Endometrial microvascular endothelial cells (primary cell): ENCODE data around the gene RRP1. TPM values are rescaled to one million over a fixed set of nuclear protein-coding genes. Genes with fewer than 3 reads are reported as not detected.
"Not testable (repeated sequence)": the region's sequence is repeated elsewhere in the genome, so short reads cannot be mapped to it uniquely, and the experiment has no call there.

Source experiments
- in situ Hi-C: cut with HindIII; loops from 2 replicates; pipeline ENCODE4 v1.10.0; 2017; ENCODE audit warnings: low sequenced_read_pairs, low pct_unique_long_range_greater_than_20kb; ENCODE audit errors: inconsistent ontology term
- total RNA-seq: library from RNA; depleted of rRNA; stranded (reverse); fragments of >200 nt; gene quantifications from one replicate; pipeline ENCODE4 v1.2.3, GENCODE V29; 2015; ENCODE audit errors: inconsistent ontology term

The RRP1 gene
- total RNA-seq, 1 donor from 2014 or later = 61.6 TPM

DNA sequence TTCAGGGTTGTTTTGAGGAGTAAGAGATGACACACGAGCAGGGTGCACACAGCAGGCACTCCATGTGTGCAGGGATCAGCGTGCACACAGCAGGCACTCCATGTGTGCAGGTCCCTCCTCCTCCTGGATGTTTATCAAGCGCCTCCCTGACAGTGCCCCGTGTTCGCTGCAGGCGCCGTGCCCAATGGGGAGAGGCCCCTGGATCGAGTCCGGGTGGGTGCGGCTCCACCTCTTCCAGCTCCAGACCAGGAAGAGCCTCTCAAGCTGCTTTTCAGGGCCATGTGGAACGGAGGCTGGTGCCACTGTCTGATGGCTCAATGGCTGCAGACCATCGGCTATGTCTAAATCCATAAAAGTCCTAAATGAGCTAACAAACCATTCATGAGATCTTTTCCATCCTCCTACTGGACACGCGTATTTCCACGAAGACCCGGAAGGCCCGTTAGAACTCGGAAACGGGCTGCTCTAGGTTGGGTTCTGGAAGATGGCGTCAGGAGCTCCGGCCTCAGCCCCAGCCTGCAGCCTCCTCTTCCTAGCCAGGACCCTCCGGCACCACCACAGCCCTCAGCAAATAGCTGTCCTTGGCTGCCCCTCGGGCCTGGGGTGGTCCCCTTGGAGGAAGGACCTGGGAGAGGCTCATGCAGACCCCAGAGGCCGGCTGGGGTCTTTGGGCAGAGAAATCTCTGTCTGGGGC is 36.0 kb downstream of the RRP1 start:
- in situ Hi-C loops = no loop called here

DNA sequence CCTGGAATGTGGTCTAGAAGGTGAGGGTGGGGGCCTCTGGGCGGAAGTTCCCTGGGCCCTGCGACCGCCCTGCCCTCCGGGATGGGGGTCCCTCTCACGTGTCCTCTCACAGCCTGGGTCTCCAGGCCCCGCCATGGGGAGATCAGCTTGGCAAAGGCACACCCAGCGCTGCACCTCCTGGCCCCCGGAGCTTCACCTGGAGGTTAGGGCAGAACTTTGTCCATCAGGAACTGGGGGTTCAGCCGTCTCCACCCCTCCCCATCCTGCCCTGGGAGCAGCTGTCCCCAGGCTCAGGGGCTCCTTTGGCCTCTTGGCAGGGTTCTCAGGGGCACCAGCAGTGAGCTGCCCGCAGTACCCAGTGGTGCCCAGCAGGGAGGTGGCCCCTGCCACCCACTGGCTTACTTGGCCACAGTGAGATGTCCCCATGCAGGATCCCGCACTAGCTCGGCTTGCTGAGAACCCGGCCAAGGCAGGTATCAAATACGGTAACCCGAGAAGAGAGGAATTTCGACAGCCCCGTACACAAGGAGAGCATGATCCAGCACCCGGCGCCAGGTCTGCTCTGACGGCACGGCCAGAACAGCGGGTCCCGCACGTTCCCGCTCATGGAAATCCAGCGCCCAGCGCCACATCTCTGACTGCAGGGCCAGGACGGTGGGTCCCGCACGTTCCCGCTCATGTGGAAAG is 36.7 kb downstream of the RRP1 start:
- in situ Hi-C loops = no loop called here

DNA sequence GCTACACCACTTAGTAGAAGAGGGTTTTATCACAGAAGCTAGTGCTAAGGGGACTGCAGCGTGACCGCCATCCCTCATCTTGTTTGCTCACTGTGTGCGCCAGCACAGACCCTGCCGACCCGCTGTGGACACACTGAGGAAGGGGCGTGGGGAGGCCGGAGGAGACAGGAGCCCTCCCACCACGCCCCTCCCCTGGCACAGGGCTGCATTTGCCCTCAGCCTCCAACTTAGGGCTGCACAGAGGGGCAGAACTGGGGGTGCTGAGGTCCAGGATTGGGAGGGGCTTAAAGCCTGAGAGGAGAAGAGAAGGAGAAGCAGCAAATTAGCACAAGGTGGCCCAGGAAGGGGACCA is 37.2 kb downstream of the RRP1 start:
- in situ Hi-C loops = no loop called here

DNA sequence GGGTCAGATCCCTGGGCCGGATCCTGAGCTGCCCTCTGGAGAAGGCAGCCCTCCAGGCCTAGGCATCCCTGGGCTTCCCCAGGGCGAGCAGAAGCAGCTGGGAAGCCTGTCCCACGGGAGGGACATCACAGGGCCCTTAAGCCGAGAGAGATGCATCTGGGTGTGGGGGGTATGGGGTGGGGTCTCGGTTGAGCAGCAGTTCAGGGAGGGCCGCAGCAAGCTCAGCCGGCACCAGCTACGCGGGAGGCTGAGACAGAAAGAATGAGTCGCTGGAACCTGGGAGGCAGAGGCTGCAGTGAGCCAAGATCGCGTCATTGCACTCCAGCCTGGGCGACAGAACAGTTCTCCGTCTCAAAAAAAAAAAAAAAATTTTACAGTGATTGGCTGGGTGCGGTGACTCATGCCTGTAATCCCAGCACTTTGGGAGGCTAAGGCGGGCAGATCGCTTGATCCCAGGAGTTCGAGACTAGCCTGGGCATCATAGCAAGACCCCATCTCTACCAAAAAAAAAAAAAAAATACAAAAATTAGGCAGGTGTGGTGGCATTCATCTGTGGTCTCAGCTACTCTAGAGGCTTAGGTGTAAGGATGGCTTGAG is 37.7 kb downstream of the RRP1 start:
- in situ Hi-C loops = no loop called here

DNA sequence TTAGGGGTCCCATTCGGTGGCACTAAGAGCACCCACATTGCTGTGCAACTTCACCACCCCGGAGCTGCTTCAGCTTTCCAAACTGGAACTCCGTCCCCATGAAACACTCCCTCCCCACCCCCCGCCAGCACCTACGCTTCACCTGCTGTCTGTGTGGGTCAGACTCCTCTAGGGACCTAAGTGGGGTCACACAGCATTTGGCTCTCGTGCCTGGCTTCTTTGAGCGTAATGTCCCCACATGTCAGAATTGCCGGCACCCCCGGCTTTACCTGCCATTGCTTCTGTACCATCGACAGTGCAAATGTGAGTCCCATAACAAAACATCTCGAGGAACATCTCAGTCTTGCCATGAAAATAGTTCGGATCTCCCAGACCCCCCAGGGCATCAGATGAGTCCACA is 39.8 kb downstream of the RRP1 start:
- in situ Hi-C loops = no loop called here

DNA sequence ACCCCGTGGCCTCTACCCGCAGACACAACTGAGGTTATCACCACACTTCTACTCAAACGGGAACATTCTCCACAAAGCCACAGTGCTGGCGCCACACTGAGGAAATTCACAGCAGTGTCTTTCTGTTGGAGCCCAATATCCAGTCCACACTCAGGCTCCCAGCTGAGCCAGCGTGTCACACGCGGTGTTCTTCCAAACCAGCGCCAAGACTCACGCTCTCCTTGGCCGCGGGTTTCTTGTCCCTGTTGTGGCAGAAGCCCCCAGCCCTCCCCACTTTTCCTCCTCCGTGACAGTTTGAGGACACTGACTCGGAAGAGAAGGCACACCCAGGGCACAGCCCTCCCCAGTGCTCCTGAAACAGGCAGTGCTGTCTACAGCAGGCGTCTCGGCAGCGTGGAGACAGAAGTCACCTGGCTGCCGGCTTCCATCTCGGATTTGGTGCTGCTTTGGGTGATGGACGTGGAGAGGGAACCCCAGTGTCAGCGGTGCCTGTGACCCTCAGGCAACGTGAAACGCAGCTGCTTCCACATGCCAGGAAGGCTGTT is 40.3 kb downstream of the RRP1 start:
- in situ Hi-C loops = no loop called here

DNA sequence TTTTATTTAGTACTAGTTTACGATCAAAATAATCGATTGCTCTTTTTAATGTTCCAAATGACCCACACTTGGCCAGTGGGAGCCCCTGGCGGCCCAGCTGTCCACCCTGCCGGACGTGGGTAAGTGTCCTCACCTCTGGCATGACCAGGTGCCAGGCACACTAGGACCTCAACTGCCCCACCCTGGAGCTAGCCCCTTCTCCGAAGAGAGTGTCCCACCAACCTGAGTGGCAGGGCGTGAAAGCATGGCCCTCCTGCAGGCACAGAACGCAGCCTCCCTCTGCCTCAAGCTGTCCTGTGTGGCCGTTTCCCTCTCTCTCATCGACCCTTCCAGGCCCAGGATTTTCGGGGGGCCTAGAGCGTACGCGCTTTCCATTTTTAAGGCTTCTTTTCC is 42.8 kb downstream of the RRP1 start:
- in situ Hi-C loops = no loop called here

DNA sequence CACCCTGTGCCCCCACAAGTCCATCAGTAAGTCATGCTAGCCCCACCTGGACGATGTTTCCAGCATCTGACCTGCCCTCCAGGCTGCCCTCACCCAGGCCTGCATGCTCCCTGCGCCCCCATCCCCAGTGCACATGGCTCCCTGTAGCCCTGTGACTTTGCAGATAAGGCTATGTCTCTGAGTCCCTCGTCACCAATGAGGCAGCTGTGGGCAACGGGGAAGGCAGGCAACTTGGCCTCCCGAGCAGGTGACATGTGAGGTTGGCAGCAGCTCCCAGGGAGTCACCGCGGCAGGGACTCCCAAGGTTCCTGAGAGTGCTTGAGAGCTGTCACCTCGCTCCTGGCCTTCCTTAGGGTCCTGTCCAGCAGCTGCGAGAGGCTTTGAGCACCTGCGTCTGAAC is 43.3 kb downstream of the RRP1 start:
- in situ Hi-C loops = no loop called here

DNA sequence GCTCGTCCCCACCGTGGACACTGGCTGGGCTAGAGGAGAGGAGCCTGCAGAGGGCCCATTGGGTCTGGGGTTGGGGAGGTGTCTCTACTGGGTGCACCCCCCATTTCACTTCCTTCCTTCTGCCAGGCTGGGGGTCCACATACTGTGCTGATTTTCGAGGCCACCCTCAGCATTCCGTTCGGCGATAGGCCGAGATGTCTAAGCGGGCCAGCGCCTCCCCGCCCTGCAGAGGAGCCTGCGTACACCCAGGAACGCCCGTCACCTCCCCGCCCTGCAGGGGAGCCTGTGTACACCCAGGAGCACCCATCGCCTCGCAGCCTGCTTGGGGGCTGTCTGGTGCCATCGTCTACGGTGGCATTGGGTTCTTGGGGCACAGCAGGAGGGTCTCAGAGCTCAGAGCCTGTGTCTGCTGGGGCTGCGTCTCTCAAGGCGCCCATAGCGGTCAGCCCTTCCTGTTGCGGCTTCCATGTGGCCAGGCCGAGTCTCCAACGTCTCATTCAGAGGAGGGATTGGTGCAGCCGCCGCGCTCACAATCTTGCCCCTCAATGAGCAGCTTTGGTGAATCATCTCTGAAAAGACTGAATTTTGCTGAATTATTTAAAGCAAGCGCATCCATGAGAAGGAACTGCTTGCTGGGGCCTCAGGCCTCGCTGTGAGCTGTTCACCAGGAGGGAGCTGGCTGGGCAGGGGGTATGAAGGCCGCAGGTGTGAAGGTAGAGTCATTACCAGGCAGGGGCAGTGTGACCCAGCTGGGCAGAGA is 44.9 kb downstream of the RRP1 start:
- in situ Hi-C loops = no loop called here

DNA sequence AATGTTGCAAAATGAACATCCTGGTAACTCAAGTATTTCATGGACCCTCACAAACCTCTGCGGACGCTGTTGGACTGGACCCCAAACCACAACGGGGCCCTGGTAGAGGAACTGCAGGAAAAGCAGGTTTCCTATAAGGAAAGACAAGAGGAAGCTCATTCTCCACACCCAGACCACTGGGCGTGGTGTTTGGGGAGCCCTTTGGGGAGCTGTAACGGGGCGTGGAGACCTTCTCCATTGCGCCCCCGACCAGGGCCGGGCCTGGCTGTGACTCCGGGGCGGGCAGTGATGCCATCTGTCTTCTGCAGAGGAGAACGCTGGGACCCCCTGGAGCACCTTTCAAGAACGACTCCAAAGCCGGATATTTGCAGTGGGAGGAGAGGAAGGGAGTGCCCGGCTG is 45.7 kb downstream of the RRP1 start:
- in situ Hi-C loops = no loop called here

DNA sequence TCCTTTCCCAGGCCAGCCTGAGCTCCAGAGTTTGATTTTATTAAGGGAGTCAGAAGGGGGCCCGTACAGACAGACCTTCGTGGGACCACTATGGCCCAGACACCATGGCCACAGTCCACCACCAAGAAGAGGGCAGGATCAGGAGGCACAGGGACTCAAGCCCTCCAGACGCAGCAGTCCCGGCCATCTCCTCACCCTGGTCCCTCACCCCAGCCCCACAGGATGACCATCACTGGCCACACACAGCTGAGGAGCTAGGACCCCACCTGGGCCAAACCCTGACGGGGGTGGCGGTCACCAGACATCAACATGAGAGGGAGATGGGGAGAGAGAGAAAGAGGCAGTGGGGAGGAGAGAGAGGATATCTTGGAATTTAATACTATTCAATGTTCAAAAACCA is 46.5 kb downstream of the RRP1 start:
- in situ Hi-C loops = no loop called here

DNA sequence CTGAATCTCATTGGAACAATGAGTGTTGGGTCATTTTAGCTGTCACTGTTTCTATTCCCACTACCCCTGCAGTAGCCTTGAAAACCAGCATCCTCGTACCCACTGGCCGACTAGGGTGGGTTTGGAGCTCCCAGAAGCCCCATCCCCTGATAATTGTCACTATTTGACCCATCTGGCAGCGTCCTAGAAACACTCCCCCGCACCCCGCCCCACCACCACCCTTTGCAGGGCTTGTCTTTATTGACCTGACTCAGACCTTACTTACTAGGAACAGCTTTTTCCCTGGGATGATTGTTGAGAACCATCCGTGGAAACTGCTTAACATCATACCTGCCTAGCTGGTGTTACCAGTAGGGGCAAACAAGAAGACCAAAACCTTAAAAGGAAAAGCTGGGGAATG is 47.2 kb downstream of the RRP1 start:
- in situ Hi-C loops = no loop called here

DNA sequence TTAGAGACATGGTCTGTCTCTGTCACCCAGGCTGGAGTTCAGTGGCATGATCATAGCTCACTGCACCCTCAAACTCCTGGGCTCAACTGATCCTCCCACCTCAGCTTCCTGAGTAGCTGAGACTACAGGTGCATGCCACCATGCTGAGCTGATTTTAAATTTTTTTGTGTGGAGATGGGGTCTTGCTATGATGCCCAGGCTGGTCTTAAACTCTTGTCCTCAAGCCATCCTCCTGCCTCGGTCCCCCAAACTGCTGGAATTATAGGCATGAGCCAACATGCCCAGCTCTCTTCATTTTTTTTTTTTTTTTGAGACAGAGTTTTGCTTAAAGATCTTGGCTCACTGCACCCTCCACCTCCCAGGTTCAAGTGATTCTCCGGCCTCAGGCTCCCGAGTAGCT is 50.9 kb downstream of the RRP1 start:
- in situ Hi-C loops = no loop called here

DNA sequence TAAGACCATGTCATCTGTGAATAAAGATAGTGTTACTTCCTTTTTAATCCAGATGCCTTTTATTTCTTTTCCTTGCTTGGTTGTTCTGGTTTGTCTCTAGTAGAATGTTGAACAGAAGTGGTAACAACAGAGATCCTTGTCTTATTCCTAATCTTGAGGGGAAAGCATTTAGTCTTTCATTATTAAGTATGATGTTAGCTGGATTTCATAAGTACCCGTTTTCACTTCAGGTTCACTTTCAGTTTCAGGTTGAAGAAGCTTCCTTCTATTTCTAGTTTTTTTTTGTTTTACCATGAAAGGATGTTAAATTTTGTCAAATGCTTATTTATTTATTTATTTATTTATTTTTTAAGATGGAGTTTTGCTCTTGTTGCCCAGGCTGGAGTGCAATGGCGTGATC is 53.4 kb downstream of the RRP1 start:
- in situ Hi-C loops = no loop called here

DNA sequence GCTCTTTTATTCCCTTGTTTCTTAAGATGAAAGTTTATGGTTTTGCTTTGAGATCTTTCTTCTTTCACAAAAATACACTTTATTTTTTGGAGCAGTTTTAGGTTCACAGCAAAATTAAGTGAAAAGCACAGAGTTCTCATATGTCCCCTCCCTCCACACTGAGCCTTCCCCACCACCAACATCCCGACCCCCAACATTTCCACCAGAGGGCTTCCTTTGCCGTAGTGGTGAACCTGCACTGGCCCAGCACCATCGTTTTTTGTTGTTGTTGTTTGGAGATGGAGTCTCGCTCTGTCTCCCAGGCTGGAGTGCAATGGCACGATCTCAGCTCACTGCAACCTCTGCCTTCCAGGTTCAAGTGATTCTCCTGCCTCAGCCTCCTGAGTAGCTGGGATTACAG is 55.5 kb downstream of the RRP1 start:
- in situ Hi-C loops = not testable (repeated sequence)

DNA sequence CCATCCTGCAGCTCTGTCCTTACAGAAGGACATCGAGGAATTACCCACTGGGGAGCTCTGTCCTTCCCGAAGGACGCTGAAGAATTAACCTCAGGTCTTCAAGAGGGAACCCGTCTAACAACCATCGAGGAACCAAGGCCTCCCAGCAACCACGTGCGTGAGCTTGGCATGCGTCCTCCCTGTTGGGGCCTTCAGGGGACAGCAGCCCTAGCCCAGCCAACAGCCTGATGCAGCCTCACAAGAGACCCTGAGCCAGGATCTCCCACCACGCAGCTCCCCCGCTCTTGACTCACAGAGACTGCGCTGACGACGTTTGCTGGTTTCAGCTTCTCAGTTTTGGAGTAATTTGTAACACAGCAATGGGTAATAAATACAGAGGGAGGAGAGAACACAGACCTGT is 56.0 kb downstream of the RRP1 start:
- in situ Hi-C loops = no loop called here

DNA sequence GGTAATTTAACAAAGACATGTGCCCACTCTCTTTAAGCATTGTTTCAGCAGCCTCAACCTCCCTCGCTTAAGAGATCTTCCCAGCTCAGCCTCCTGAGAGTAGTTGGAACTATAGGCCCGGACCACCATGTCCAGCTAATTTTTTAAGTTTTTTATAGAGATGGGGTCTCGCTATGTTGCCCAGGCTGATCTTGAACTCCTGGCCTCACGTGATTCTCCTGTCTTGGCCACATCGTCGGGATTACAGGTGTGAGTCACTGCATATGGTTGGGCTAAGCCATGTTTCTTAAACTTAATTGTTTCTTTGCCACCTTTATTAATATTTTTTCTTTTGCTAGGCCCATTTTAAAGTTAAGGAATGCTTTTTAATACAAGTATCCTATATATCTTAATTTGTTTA is 57.1 kb downstream of the RRP1 start:
- in situ Hi-C loops = no loop called here

DNA sequence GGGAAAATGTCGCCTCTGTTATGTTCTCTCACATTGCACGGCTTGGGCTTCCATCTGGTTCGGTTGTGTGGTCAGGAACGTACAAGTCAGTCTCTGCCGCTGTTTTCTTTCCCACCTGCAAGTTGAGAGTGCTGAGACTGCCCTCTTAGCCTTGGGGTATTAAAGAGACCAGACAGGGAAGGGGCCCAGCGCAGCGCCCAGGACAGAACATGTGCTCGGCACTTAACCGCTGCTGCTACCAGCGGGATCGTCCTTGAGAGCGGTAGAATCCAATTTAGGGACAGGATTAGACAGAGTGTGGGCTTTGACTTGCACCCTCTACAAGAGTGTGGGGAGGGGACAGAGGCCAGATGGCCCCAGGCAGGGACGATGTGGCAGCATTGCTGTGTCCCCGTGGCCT is 57.9 kb downstream of the RRP1 start:
- in situ Hi-C loops = no loop called here

DNA sequence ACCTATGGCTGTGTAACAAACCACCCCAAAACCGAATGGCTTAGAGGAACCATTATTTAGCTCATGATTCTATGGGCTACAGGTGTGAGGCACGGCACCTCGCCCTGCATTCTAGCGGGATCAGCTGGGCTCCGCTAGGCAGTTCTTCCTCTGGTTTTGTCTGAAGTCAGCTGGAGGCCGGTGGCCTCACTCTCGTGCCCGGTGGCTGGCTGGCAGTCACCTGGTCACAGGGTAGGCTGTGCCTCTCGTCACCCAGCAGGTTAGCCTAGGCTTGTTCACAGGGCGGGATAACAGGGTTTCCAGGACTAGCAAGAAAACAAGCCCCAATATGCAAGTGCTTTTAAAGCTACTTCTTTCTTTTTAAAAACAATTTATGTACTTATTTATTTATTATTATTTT is 59.4 kb downstream of the RRP1 start:
- in situ Hi-C loops = no loop called here
